IMR-90 (cell line): Measurements from ENCODE around the gene CCDC40.

Experiments
- CEBPB ChIP-seq: IDR thresholded peaks from 2 replicates; pipeline ENCODE4 v1.6.1; 2012; ENCODE audit warnings: low read depth, low read length, improper control_type of control experiment
- CHD1 ChIP-seq: IDR thresholded peaks from 2 replicates; pipeline ENCODE4 v1.6.1; 2012; ENCODE audit warnings: low read depth, low read length, improper control_type of control experiment
- MAFK ChIP-seq: IDR thresholded peaks from 2 replicates; pipeline ENCODE4 v1.6.1; 2012; ENCODE audit warnings: low read depth, low read length, improper control_type of control experiment
- MAZ ChIP-seq: IDR thresholded peaks from 2 replicates; pipeline ENCODE4 v1.6.1; 2012; ENCODE audit warnings: low read depth, mild to moderate bottlenecking, low read length, improper control_type of control experiment, moderate library complexity, borderline replicate concordance
- MXI1 ChIP-seq: IDR thresholded peaks from 2 replicates; pipeline ENCODE4 v1.6.1; 2012; ENCODE audit warnings: low read depth, mild to moderate bottlenecking, low read length, moderate library complexity, borderline replicate concordance
- POLR2A ChIP-seq: IDR thresholded peaks from 2 replicates; pipeline ENCODE4 v1.6.1; 2012; ENCODE audit warnings: mild to moderate bottlenecking, low read depth, low read length
- RAD21 ChIP-seq: IDR thresholded peaks from 2 replicates; pipeline ENCODE4 v1.6.1; 2012; ENCODE audit warnings: low read length, improper control_type of control experiment
- RCOR1 ChIP-seq: IDR thresholded peaks from 2 replicates; pipeline ENCODE4 v1.6.1; 2012; ENCODE audit warnings: mild to moderate bottlenecking, low read length, improper control_type of control experiment; ENCODE audit not compliant: insufficient replicate concordance
- RFX5 ChIP-seq: IDR thresholded peaks from 2 replicates; pipeline ENCODE4 v1.8.0; 2012; ENCODE audit warnings: low read depth, mild to moderate bottlenecking, low read length, moderate library complexity
- SMC3 ChIP-seq: fragments of 150-350 bp; IDR thresholded peaks from 2 replicates; pipeline ENCODE4 v1.6.1; 2016; ENCODE audit warnings: low read depth, mild to moderate bottlenecking, antibody characterized with exemption, low read length, moderate library complexity
- TF ChIP-seq, protein P1 (sequence below): conservative IDR thresholded peaks from 2 replicates; pipeline ENCODE4 v1.5.1; 2012; ENCODE audit warnings: mild to moderate bottlenecking, low read depth, low read length, improper control_type of control experiment
- TF ChIP-seq, protein P2 (sequence below): fragments of 150-350 bp; IDR thresholded peaks from 2 replicates; pipeline ENCODE4 v1.6.1; 2017; ENCODE audit warnings: mild to moderate bottlenecking, antibody characterized with exemption, low read length, low read depth
- TF ChIP-seq, protein P3 (sequence below): fragments of 150-350 bp; IDR thresholded peaks from 2 replicates; pipeline ENCODE4 v1.6.1; 2016; ENCODE audit warnings: low read depth, mild to moderate bottlenecking, low read length, moderate library complexity, borderline replicate concordance

DNA sequence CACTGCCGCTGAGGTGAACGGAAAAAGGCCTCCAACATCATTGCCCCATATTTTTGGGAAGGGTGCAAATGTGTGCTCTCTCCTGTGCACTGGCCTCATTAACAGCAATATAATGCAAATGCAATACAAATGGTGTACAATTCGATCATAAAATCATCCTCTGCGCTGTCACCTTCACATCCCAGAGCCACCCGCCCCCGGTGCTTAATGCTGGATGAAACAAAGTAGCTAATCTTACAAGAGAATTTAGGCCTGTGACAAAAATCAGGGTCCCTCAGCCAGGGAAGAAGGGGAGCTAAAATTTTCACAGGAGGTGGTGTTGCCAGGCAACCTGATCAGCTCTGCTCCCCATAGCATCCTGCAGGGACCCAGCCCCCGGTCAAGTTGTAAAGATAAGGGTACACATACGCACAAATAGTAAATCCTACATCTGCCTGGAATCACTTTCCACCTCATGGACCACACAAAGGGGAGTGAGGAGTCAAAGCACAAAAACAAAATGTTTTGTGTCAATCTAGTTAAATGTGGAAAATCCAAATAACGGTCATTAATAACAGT, 3.7 kb upstream of the CCDC40 start:
- TF ChIP-seq, protein P1, sequence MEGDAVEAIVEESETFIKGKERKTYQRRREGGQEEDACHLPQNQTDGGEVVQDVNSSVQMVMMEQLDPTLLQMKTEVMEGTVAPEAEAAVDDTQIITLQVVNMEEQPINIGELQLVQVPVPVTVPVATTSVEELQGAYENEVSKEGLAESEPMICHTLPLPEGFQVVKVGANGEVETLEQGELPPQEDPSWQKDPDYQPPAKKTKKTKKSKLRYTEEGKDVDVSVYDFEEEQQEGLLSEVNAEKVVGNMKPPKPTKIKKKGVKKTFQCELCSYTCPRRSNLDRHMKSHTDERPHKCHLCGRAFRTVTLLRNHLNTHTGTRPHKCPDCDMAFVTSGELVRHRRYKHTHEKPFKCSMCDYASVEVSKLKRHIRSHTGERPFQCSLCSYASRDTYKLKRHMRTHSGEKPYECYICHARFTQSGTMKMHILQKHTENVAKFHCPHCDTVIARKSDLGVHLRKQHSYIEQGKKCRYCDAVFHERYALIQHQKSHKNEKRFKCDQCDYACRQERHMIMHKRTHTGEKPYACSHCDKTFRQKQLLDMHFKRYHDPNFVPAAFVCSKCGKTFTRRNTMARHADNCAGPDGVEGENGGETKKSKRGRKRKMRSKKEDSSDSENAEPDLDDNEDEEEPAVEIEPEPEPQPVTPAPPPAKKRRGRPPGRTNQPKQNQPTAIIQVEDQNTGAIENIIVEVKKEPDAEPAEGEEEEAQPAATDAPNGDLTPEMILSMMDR: no peak
- no peak for TF ChIP-seq CEBPB
- no peak for TF ChIP-seq SMC3
- no peak for TF ChIP-seq CHD1
- TF ChIP-seq RFX5: no peak
- no peak for TF ChIP-seq POLR2A
- TF ChIP-seq, protein P2, sequence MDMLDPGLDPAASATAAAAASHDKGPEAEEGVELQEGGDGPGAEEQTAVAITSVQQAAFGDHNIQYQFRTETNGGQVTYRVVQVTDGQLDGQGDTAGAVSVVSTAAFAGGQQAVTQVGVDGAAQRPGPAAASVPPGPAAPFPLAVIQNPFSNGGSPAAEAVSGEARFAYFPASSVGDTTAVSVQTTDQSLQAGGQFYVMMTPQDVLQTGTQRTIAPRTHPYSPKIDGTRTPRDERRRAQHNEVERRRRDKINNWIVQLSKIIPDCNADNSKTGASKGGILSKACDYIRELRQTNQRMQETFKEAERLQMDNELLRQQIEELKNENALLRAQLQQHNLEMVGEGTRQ: no peak
- no peak for TF ChIP-seq RAD21
- TF ChIP-seq RCOR1: no peak
- TF ChIP-seq MAFK: no peak
- TF ChIP-seq, protein P3, sequence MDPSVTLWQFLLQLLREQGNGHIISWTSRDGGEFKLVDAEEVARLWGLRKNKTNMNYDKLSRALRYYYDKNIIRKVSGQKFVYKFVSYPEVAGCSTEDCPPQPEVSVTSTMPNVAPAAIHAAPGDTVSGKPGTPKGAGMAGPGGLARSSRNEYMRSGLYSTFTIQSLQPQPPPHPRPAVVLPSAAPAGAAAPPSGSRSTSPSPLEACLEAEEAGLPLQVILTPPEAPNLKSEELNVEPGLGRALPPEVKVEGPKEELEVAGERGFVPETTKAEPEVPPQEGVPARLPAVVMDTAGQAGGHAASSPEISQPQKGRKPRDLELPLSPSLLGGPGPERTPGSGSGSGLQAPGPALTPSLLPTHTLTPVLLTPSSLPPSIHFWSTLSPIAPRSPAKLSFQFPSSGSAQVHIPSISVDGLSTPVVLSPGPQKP: no peak
- TF ChIP-seq MAZ: no peak
- TF ChIP-seq MXI1: no peak
